Endothelial cell of umbilical vein (primary cell): ENCODE data around the gene ABAT. TPM values are rescaled to one million over a fixed set of nuclear protein-coding genes. Genes with fewer than 3 reads are reported as not detected.
"Not testable (repeated sequence)": the region's sequence is repeated elsewhere in the genome, so short reads cannot be mapped to it uniquely, and the experiment has no call there.

Experiments
- BruUV-seq: library from RNA; stranded (reverse); fragments of 400-500 nt; replicated peaks from 2 replicates; lab custom pipeline; 2021; lab: Mats Ljungman, UMichigan
- CTCF ChIA-PET: fragments of 300-600, 350-600 bp; sonication (Branson Sonifier 250); formaldehyde crosslinking; loops from one replicate; lab custom pipeline; 2021; ENCODE audit warnings: antibody characterized with exemption, inconsistent platforms; lab: Charles Lee
- POLR2A ChIA-PET: fragments of 300-600, 350-600 bp; sonication (Branson Sonifier 250); formaldehyde crosslinking; loops from one replicate; lab custom pipeline; 2021; ENCODE audit warnings: antibody characterized with exemption, inconsistent platforms; lab: Charles Lee
- DNase-seq: peaks from one replicate; pipeline ENCODE4 v3.0.0-alpha.2; 2011; ENCODE audit warnings: low read depth, low spot score
- FAIRE-seq: peaks from 2 replicates; lab custom pipeline; 2011; peaks lifted over from hg19 to GRCh38; lab: Jason Lieb, UNC
- H2AFZ ChIP-seq: 2 replicates; pipeline ENCODE4 v1.6.0; 2012; ENCODE audit warnings: low read depth, low read length, control low read depth, inconsistent platforms
- H3K27ac ChIP-seq: 2 replicates; pipeline ENCODE4 v1.5.1; 2011; ENCODE audit warnings: low read depth, mild to moderate bottlenecking, control low read depth, low read length, moderate library complexity; ENCODE audit not compliant: insufficient read depth
- H3K27me3 ChIP-seq, 2 experiments: 2 replicates each; pipeline versions ENCODE4 v1.6.0 to v1.6.1; 2011; ENCODE audit warnings: low read length in 2 of 2, mixed read lengths in 1 of 2; ENCODE audit not compliant: control insufficient read depth in 2 of 2, insufficient read depth in 2 of 2
- H3K36me3 ChIP-seq, 2 experiments: 2 replicates in 1 of 2; 3 replicates in 1 of 2; pipeline ENCODE4 v1.5.1; 2011; ENCODE audit warnings: low read length in 2 of 2, mild to moderate bottlenecking in 1 of 2, moderate library complexity in 1 of 2; ENCODE audit not compliant: control insufficient read depth in 2 of 2, insufficient read depth in 2 of 2; ENCODE audit errors: extremely low read depth in 1 of 2
- H3K4me1 ChIP-seq: 3 replicates; pipeline ENCODE4 v1.5.1; 2011; ENCODE audit warnings: mild to moderate bottlenecking, low read length; ENCODE audit not compliant: control insufficient read depth, insufficient read depth; ENCODE audit errors: extremely low read depth
- H3K4me2 ChIP-seq: 2 replicates; pipeline ENCODE4 v1.6.1; 2011; ENCODE audit warnings: low read length, control low read depth, mixed read lengths; ENCODE audit not compliant: insufficient read depth
- H3K4me3 ChIP-seq, 3 experiments: fragments of 200-600 bp in 1 of 3; sonication (generic), shearing (Covaris generic) in 1 of 3; replicated peaks in 1 of 3; 2 replicates each; pipeline ENCODE4 v1.5.1; 2011 to 2016; ENCODE audit warnings: control low read depth in 3 of 3, low read length in 3 of 3, mild to moderate bottlenecking in 2 of 3, inconsistent platforms in 1 of 3, low read depth in 1 of 3, moderate library complexity in 1 of 3; ENCODE audit not compliant: insufficient read depth in 1 of 3
- H3K79me2 ChIP-seq: 2 replicates; pipeline ENCODE4 v1.6.0; 2012; ENCODE audit warnings: low read length, inconsistent platforms; ENCODE audit not compliant: control insufficient read depth, insufficient read depth
- H3K9ac ChIP-seq: replicated peaks from 2 replicates; pipeline ENCODE3; 2011; ENCODE audit warnings: low read length, control low read depth; ENCODE audit not compliant: insufficient read depth; ENCODE audit errors: extremely low read depth
- H3K9me1 ChIP-seq: replicated peaks from 3 replicates; pipeline ENCODE4 v1.6.0; 2011; ENCODE audit warnings: mild to moderate bottlenecking, low read length; ENCODE audit not compliant: control insufficient read depth, insufficient read depth; ENCODE audit errors: extremely low read depth
- H3K9me3 ChIP-seq: replicated peaks from 2 replicates; pipeline ENCODE4 v1.5.1; 2012; ENCODE audit warnings: low read length, inconsistent platforms; ENCODE audit not compliant: control insufficient read depth, insufficient read depth
- H4K20me1 ChIP-seq: replicated peaks from 2 replicates; pipeline ENCODE3; 2011; ENCODE audit warnings: mild to moderate bottlenecking, low read length; ENCODE audit not compliant: control insufficient read depth, insufficient read depth; ENCODE audit errors: extremely low read depth
- EZH2 ChIP-seq: IDR thresholded peaks from 2 replicates; pipeline ENCODE4 v1.6.1; 2012; ENCODE audit warnings: borderline replicate concordance, low read depth, mild to moderate bottlenecking, moderate library complexity, low read length, inconsistent platforms; ENCODE audit not compliant: severe bottlenecking
- FOS ChIP-seq: IDR thresholded peaks from 2 replicates; pipeline ENCODE4 v1.6.1; 2011; ENCODE audit warnings: mild to moderate bottlenecking, low read length, moderate library complexity, borderline replicate concordance; ENCODE audit not compliant: insufficient read depth
- GATA2 ChIP-seq: IDR thresholded peaks from 2 replicates; pipeline ENCODE4 v1.7.0; 2011; ENCODE audit warnings: low read depth, mild to moderate bottlenecking, moderate library complexity, mixed read lengths, low read length; ENCODE audit not compliant: insufficient read length, insufficient read depth
- JUN ChIP-seq: IDR thresholded peaks from 2 replicates; pipeline ENCODE4 v1.6.1; 2011; ENCODE audit warnings: borderline replicate concordance, low read depth; ENCODE audit not compliant: insufficient read length, insufficient read depth
- POLR2AphosphoS5 ChIP-seq: IDR thresholded peaks from 2 replicates; pipeline ENCODE4 v1.6.1; 2012; ENCODE audit warnings: low read depth, mild to moderate bottlenecking, control low read depth, low read length, moderate library complexity; ENCODE audit not compliant: insufficient read depth
- dilution Hi-C: fragments of 300-500 bp; cut with MboI; formaldehyde crosslinking; loops from one replicate; pipeline ENCODE4 v1.15.0; 2019; ENCODE audit warnings: low sequenced_read_pairs; ENCODE audit not compliant: extremely low pct_ligation_motif_present
- intact Hi-C: fragments of 100-400 bp; cut with micrococcal nuclease; formaldehyde crosslinking; loops from one replicate; pipeline ENCODE4 v1.10.0; 2022
- polyA plus RNA-seq, 4 experiments: library from polyadenylated mRNA; depleted of rRNA in 3 of 4; stranded (reverse) in 3 of 4; unstranded in 1 of 4; fragments of >200 nt; gene quantifications; 2 replicates each; pipeline versions ENCODE4 v1.2.1 to v1.2.3, GENCODE V29; 2011 to 2012; ENCODE audit warnings: missing spikeins in 1 of 4
- total RNA-seq: library from RNA; stranded (reverse); gene quantifications from 2 replicates; pipeline ENCODE4 v1.2.3, GENCODE V29; 2021
- TF ChIP-seq, protein P1 (sequence below), 2 donors: IDR thresholded peaks; 1 replicate in 1 of 2; 2 replicates in 1 of 2; pipeline ENCODE4 v1.5.1; 2011; ENCODE audit warnings: low read length in 2 of 2, mild to moderate bottlenecking in 2 of 2, moderate library complexity in 2 of 2, control low read depth in 1 of 2, inconsistent platforms in 1 of 2, low read depth in 1 of 2; ENCODE audit not compliant: insufficient read depth in 1 of 2; ENCODE audit errors: extremely low read depth in 1 of 2

The ABAT gene
- total and polyA plus RNA-seq, 2 donors (not counting 3 experiments of a cell fraction or from before 2014, with no cell fraction given): 1.3 to 1.4 TPM

DNA sequence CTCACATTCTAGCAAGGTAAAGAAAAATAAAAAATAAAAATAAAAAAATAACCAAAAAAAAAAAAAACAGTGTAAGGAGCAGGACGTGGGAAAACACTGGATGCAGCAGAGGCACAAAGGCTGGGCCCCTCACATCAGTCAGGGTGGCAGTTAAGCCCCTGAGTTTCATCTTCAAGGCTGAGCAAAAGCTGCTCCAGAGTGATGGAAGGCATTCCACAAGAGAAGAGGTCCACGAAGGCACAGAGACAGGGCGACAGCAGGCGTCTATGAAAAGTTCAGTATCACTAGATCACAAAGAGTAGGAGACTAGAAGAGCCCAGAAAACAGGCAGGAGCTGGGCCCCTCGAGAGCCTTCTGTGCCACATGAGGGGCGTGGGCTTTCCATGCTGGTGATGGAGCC lies 111.0 kb downstream of the ABAT start:
- POLR2A ChIA-PET: interaction anchor here (0.6 kb wide), 1 partner anchor 35 kb away, joined by 3 read pairs; no protein-coding TSS in a partner anchor
- H3K79me2 ChIP-seq: no peaks in the 10 kb centered on the region
- no peak for TF ChIP-seq JUN
- TF ChIP-seq FOS: no peak
- TF ChIP-seq POLR2AphosphoS5: no peak
- TF ChIP-seq, protein P1, sequence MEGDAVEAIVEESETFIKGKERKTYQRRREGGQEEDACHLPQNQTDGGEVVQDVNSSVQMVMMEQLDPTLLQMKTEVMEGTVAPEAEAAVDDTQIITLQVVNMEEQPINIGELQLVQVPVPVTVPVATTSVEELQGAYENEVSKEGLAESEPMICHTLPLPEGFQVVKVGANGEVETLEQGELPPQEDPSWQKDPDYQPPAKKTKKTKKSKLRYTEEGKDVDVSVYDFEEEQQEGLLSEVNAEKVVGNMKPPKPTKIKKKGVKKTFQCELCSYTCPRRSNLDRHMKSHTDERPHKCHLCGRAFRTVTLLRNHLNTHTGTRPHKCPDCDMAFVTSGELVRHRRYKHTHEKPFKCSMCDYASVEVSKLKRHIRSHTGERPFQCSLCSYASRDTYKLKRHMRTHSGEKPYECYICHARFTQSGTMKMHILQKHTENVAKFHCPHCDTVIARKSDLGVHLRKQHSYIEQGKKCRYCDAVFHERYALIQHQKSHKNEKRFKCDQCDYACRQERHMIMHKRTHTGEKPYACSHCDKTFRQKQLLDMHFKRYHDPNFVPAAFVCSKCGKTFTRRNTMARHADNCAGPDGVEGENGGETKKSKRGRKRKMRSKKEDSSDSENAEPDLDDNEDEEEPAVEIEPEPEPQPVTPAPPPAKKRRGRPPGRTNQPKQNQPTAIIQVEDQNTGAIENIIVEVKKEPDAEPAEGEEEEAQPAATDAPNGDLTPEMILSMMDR (IDR thresholded peaks at IDR 0.05; ENCODE audit: extremely low read depth in 1 of 2, insufficient read depth in 1 of 2, low read depth in 1 of 2, low read length in 2 of 2): no peak
- no peak for TF ChIP-seq EZH2
- no peak for TF ChIP-seq GATA2
- H4K20me1 ChIP-seq: no peaks in the 10 kb centered on the region
- no peaks in the 10 kb centered on the region for H3K36me3 ChIP-seq
- CTCF ChIA-PET: no interaction called here
- FAIRE-seq: no peak
- no peak overlapping the region for H2AFZ ChIP-seq
- DNase-seq: no peak
- H3K4me1 ChIP-seq: no peaks in the 10 kb centered on the region
- H3K4me3 ChIP-seq: no peak overlapping the region
- no peak overlapping the region for H3K9ac ChIP-seq
- intact Hi-C loops: no loop called here
- peaks cover 2 to 4% of the 10 kb centered on the region in 2 experiments for H3K27me3 ChIP-seq
- H3K4me2 ChIP-seq: no peak overlapping the region
- H3K9me3 ChIP-seq: no peaks in the 10 kb centered on the region
- H3K27ac ChIP-seq: no peak overlapping the region
- H3K9me1 ChIP-seq: no peaks in the 10 kb centered on the region
- dilution Hi-C loops: no loop called here
- no TSS peak for BruUV-seq

- DNase-seq, POLR2A ChIA-PET, H3K9ac ChIP-seq, H3K27me3 ChIP-seq, H3K4me1 ChIP-seq, CTCF ChIA-PET, H3K4me2 ChIP-seq, intact Hi-C loops, H3K79me2 ChIP-seq, H2AFZ ChIP-seq, dilution Hi-C loops, H3K27ac ChIP-seq, H3K9me3 ChIP-seq, BruUV-seq, H3K36me3 ChIP-seq, H3K9me1 ChIP-seq, H4K20me1 ChIP-seq, H3K4me3 ChIP-seq, FAIRE-seq: not testable (repeated sequence)
Measured at GRCh38 chr16:8786316-8786715, 111.9 kb downstream of the ABAT start.
